Measurements from ENCODE around the gene BSG. TPM values are rescaled to one million over a fixed set of nuclear protein-coding genes. Genes with fewer than 3 reads are reported as not detected.

BSG gene
- total RNA-seq, 1 experiment from 2014 or later: 653 TPM

DNA sequence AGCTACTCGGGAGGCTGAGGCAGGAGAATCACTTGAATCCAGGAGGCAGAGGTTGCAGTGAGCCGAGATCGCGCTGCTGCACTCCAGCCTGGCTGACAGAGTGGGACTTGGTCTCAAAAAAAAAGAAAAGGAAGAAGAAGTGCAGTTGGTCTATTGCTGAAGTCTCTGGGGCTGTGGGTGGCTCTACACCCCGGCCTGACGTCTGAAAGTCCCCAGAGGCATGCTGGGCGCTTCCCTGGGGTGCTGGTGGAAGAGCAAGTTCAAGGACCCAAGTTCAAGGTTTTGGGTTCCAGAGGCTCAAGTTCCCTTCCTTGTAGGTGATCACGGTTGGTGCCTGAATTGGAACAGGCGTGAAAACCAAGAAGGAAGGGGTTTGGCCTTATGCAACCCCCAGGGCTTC, 21.1 kb downstream of the BSG start:
- DNase-seq (ENCODE audit: low read depth, low spot score): no peak
- no peaks in the 10 kb centered on the region for H3K27me3 ChIP-seq (ENCODE audit: control insufficient read depth, insufficient read depth, low read length)
- BruUV-seq (replicated peaks): no TSS peak
- no peak for ATAC-seq
- ChIA-PET POLR2A (no interaction called here), CTCF (no interaction called here)
- in situ Hi-C loops (cut with HindIII; ENCODE audit: low pct_unique_long_range_greater_than_20kb, low sequenced_read_pairs) (no loop called here), intact Hi-C loops (cut with micrococcal nuclease; ENCODE audit: unreplicated experiment) (no loop called here)
- H3K9me3 ChIP-seq (ENCODE audit: control insufficient read depth, insufficient read depth, low read depth, low read length): no peaks in the 10 kb centered on the region
- peaks cover 7% of the 10 kb centered on the region for H3K4me1 ChIP-seq (ENCODE audit: control insufficient read depth, insufficient read depth, low read length)
- H3K36me3 ChIP-seq (ENCODE audit: control insufficient read depth, insufficient read depth, low read length): no peaks in the 10 kb centered on the region
- no peak overlapping the region for H3K27ac ChIP-seq (ENCODE audit: low read length)
- no peak overlapping the region for H3K4me3 ChIP-seq (ENCODE audit: low read depth in 2 of 2, low read length in 2 of 2)
- no peak for TF ChIP-seq TCF7L2 (IDR thresholded peaks at IDR 0.05; ENCODE audit: low read depth, low read length)
- TF ChIP-seq, protein P1, sequence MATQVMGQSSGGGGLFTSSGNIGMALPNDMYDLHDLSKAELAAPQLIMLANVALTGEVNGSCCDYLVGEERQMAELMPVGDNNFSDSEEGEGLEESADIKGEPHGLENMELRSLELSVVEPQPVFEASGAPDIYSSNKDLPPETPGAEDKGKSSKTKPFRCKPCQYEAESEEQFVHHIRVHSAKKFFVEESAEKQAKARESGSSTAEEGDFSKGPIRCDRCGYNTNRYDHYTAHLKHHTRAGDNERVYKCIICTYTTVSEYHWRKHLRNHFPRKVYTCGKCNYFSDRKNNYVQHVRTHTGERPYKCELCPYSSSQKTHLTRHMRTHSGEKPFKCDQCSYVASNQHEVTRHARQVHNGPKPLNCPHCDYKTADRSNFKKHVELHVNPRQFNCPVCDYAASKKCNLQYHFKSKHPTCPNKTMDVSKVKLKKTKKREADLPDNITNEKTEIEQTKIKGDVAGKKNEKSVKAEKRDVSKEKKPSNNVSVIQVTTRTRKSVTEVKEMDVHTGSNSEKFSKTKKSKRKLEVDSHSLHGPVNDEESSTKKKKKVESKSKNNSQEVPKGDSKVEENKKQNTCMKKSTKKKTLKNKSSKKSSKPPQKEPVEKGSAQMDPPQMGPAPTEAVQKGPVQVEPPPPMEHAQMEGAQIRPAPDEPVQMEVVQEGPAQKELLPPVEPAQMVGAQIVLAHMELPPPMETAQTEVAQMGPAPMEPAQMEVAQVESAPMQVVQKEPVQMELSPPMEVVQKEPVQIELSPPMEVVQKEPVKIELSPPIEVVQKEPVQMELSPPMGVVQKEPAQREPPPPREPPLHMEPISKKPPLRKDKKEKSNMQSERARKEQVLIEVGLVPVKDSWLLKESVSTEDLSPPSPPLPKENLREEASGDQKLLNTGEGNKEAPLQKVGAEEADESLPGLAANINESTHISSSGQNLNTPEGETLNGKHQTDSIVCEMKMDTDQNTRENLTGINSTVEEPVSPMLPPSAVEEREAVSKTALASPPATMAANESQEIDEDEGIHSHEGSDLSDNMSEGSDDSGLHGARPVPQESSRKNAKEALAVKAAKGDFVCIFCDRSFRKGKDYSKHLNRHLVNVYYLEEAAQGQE (IDR thresholded peaks at IDR 0.05; ENCODE audit: insufficient read depth in 1 of 2, low read depth in 2 of 2, low read length in 1 of 2): 0 out of 4 replicates have a peak, but pooled peaks of 1 of the 2 experiments have one; percentile 4

GRCh38 chr19:594265-594870, 22.0 kb downstream of the BSG start:
- CTCF ChIA-PET: no interaction called here
- intact Hi-C loops (cut with micrococcal nuclease; ENCODE audit: unreplicated experiment): no loop called here
- ATAC-seq: no peak
- no TSS peak for BruUV-seq (replicated peaks)
- in situ Hi-C loops (cut with HindIII; ENCODE audit: low pct_unique_long_range_greater_than_20kb, low sequenced_read_pairs): no loop called here
- DNase-seq (ENCODE audit: low read depth, low spot score): no peak
- H3K4me3 ChIP-seq (ENCODE audit: low read depth in 2 of 2, low read length in 2 of 2): no peak overlapping the region
- no peaks in the 10 kb centered on the region for H3K36me3 ChIP-seq (ENCODE audit: control insufficient read depth, insufficient read depth, low read length)
- no peaks in the 10 kb centered on the region for H3K9me3 ChIP-seq (ENCODE audit: control insufficient read depth, insufficient read depth, low read depth, low read length)
- H3K4me1 ChIP-seq (ENCODE audit: control insufficient read depth, insufficient read depth, low read length): no peaks in the 10 kb centered on the region
- H3K27ac ChIP-seq (ENCODE audit: low read length): no peak overlapping the region
- H3K27me3 ChIP-seq (ENCODE audit: control insufficient read depth, insufficient read depth, low read length): no peaks in the 10 kb centered on the region
- TF ChIP-seq TCF7L2 (IDR thresholded peaks at IDR 0.05; ENCODE audit: low read depth, low read length) (no peak), POLR2AphosphoS5 (IDR thresholded peaks at IDR 0.05; ENCODE audit: low read depth, low read length) (no peak), SIN3A (IDR thresholded peaks at IDR 0.05; ENCODE audit: borderline replicate concordance, insufficient read depth, low read depth, low read length) (no peak)
- TF ChIP-seq, protein P1 (IDR thresholded peaks at IDR 0.05; ENCODE audit: insufficient read depth in 1 of 2, low read depth in 2 of 2, low read length in 1 of 2): no peak
- TF ChIP-seq, protein P2, sequence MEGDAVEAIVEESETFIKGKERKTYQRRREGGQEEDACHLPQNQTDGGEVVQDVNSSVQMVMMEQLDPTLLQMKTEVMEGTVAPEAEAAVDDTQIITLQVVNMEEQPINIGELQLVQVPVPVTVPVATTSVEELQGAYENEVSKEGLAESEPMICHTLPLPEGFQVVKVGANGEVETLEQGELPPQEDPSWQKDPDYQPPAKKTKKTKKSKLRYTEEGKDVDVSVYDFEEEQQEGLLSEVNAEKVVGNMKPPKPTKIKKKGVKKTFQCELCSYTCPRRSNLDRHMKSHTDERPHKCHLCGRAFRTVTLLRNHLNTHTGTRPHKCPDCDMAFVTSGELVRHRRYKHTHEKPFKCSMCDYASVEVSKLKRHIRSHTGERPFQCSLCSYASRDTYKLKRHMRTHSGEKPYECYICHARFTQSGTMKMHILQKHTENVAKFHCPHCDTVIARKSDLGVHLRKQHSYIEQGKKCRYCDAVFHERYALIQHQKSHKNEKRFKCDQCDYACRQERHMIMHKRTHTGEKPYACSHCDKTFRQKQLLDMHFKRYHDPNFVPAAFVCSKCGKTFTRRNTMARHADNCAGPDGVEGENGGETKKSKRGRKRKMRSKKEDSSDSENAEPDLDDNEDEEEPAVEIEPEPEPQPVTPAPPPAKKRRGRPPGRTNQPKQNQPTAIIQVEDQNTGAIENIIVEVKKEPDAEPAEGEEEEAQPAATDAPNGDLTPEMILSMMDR (IDR thresholded peaks at IDR 0.05): no peak
- POLR2A ChIA-PET: interaction anchor here (0.6 kb wide), 1 partner anchor 25 kb away, joined by 3 read pairs; no protein-coding TSS in a partner anchor
